OCI-M1 (cell line): ENCODE data around the gene HSDL1.

ENCODE experiments used
- DNase-seq: peaks from one replicate; lab custom pipeline; 2025; lab: John Stamatoyannopoulos, UW

Gene HSDL1

DNA sequence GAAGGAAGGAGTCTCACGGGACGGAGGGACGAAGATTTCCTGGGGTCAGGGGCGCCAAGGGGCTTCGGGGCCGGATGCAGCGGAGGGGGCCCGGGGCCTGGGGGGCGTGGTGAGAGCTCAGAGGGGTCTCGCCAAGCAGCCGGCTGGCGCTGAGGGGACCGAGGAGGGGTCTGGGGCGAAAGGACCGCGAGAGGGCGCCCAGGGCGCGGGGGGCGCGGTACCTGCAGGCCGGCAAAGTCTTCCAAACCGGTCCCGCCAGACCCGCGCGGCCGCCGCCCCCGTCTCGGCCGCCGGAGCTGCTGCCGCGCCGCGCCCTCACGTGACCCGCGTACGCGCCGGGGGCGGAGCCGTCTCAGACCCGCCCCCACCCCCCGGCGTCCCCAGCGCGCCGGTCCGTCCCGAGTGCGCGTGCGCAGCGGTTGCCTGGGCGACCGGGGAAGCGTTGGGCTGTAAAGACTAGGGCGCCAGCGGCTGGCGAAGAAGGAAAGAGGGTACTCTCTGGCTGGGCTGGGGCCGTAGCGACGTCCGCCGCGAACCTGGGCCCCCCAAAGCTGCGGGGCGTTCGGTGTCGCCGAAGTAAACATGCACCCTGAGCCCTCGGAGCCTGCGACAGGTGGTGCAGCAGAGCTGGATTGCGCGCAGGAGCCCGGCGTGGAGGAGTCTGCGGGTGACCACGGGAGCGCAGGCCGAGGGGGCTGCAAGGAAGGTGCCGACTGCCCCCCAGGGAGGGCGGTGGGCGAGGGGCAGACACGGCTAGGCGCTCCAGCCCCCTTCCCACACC lies at the start of gene HSDL1, which contains the start of gene DNAAF1:
Gene HSDL1, minus strand, starts transcription at position 319 of the 781 bp plus-strand sequence. CDS start 13,856 bp downstream, outside the sequence.
Gene DNAAF1, plus strand, starts transcription at position 450 of the 781 bp plus-strand sequence. Its CDS starts 133 bp downstream, at position 583.
- peak; percentile 92 for DNase-seq

DNA sequence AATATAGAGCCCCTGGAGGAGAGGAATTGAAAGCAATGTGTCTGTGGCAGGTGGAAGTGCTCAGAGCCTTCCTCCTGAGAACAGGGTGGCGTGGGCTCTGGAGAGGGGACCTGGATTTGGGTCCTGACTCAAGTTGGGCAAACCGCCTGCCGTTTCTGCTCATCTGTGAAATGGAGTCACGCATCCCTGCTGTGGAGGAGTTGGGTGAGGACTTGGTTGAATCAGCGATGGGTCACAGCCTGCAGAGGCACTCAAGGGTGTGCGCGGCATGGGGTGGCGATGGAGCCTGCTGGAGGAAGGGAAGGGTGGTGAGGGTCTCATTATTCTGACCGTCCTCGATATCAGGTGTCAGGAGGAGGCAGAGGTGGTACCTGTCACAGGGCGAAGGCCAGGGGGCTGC lies 49.0 kb upstream of the HSDL1 start:
- DNase-seq, result no peak

DNA sequence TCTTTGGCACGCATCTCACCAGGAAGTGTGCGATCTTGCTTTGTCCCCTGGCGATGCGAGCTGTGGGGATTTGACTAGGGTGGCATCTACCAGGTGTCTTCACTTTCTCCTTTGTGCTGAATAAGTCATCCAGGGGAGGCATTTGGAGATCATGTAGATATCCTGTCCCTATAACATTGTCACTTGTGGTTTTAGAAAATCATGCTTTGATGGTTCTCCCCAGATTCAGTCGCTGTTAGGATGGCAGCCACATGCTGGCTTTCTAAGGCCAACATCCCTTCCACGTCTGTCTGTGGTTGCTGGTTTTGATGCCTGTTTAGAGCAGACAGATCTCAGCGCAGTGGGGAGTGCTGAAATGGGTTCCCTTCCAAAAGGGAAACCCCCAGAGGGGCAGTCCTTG lies 48.5 kb upstream of the HSDL1 start:
- no peak for DNase-seq

DNA sequence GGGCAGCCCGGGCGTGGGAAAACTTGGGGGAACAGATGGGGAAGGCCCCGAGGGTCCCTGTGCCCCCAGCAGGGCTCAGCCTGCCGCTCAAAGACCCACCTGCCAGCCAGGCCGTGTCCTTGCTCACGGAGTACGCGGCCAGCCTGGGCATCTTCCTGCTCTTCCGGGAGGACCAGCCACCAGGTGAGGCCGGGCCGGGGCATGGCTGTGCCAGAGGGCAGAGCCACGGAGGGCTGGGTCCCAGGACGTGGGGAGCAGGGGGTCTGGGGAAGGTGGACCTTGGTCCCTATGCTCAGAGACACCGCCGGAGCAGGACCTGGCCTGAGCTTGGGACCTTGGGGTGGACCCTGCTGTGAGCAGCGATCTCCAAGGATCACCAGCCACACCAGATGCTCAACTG lies 46.5 kb upstream of the HSDL1 start:
- DNase-seq, result no peak

DNA sequence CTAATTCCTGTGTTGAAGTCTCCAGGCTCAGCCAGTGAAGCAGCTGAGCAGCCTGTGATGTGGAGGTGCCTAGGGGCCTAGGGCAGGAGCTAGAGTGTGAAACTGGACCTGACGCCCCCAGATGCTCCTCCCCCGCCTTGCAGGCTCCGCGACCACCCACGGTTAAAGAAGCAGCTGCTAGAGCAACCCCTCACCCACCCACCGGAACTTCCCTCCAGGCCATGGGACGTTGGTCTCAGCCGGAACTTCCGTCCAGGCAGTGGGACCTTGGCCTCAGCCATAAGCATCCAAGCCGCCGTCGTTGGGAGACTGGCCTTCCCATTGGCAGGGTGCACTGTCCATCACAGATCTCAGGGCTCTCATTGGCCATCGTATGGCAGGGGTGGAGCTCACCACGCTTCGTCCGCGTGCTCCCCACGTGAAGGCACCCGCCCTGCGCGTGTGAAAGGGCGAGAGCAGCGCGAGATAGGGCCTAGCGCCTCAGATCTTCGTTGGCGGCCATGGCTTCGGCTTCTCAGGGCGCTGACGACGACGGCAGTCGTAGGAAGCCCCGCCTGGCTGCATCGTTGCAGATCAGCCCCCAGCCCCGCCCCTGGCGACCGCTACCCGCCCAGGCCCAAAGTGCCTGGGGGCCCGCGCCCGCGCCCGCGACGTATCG lies 45.9 kb upstream of the HSDL1 start, which contains the start of gene ADAD2:
Gene ADAD2, plus strand, starts transcription at position 427 of the 658 bp plus-strand sequence. Its CDS starts 74 bp downstream, at position 501.
- no peak for DNase-seq

DNA sequence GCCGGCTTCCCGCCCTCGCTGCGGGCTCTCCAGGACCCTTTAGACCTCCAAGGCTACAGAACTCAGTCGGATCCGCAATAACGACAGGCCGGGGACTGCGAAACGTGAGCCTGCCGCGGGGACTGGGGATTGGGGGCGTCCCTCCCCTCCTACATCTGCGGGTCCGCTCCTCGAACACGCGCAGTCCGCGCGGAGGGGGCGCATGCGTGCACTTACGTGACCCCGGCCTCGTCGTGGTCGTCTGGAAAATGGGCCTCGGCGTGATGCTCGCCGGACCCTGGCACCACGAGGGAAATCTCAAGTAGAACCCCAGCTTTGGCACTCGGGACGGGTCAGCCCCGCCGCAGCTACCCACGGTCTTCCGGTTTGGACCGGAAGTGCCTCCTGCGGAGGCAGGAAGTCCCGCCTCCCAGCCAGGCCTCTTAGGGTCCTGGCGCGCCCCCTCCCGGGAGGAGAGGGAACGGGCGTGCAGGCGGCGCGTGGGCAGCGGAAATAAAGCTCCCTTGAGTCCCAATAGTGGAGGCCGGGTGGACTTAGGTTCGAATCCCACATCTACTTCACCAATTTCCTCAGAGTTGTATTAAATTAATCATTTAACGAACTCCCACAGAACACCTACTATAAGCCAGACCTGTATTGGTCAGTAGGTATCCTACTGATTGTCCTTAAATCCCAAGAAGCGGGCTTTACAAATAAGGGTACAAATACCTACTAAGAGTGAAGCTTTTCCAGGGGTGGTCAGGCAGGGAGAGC lies 41.9 kb upstream of the HSDL1 start, which contains the start of gene TAF1C:
Gene TAF1C, minus strand, starts transcription at position 373 of the 753 bp plus-strand sequence. CDS start 2,069 bp downstream, outside the sequence.
- DNase-seq, result peak; percentile 98

DNA sequence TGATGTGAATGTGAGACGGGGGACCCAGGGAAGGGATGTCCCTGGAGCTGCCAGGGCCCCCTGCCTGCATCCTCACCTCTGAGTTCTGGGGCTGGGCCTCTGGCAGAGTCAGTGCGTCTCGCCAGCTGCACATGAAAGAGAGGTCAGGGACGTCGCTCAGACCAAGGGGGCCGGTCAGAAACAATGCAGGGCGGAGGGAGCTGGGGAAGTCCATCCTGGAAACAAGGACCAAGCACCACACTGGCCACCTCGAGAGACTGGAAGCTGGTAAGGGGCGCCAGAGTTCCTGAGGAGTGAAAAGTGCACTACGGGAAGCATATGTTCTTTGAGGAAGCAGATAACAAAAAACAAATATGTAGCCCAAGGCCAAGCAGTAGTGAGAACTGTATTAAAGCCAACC lies 39.8 kb upstream of the HSDL1 start:
- no peak for DNase-seq

DNA sequence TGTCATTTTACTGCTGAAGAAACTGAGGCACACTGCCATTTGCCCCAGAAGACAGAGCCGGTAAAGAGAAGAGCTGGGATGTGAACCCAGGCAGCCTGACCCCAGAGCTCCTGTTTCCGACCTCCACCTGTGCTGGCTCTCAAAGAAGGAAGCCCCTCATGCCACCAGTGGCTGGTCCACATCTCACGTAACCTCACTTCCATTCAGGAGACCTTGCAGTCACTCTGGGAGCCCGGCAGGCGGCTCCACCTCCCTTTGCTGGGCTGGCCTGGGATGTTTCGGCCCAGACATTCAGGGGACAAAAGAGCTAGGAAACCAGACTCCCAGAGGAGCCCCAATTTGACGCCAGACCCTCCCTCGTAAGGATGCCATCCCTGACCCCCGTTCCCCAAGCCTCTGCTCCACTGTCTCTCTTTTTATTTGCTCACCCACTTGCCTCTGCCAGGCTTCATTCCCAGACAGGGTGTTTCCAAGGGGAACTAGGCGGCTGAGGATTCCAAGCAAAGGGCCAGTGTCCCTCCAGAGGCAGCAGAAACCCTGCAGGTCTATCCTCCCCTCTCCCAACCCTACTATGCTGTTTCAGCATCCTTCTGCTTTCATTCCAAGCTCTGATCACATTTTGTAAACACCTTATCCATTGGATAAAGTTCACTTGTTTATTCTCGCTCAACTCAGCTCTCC lies 39.1 kb upstream of the HSDL1 start:
- no peak for DNase-seq

DNA sequence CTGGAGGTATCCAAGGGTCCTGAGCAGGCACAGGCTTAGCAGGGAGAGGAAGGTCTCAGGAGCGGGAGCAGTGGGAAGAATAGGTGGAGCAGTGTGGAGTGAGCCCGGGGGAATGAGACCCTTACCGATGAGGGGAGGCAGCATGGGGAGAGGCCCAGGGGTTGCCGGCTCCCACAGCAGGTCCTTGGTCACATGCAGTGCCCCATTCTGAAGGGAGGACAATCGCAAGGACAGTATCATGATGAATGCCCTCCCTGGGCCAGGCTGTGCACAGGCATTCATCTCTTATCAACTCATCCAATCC lies 38.5 kb upstream of the HSDL1 start:
- DNase-seq, result no peak

DNA sequence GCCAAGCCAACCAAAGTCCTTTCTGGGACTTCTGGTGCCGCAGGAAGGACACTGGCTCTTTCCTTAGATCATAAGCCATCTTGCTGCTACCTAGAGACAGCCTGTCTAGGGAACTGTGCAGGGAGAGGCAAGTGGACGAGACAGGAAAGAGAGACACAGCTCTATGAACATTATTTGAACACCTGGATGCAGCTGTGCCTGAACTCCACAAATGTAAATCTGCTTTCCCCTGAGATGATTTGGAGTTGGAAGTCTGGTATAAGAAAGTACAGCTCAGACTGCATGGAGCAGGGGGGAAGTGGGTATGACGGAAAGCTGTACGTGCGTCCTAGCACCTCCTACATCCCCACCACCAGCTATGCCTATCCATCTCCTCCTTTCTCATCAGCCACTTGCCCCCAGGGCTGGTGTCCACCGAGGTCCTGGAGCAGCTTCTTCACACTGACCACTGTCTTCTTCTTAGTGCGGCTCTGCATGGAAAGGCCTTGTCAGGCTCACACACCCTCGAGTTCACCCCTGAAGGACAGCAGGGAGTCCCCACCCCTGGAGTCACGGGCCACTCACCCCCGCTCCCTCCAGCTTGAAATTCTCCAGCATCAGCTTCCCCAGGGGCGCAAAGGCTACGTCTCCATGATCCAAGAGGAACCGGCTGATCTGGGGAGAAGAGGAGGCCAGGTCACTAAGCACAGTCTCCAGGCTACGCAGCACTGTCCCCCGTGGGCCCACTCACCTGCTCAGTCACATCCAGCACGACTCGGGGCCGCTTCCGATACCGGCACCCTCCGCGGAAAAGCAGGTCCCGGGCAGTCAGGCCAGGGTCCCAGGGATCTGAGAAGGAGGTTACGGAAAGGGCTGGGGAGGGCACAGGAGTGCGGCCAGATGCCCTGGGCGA lies 37.9 kb upstream of the HSDL1 start:
- DNase-seq, result no peak

DNA sequence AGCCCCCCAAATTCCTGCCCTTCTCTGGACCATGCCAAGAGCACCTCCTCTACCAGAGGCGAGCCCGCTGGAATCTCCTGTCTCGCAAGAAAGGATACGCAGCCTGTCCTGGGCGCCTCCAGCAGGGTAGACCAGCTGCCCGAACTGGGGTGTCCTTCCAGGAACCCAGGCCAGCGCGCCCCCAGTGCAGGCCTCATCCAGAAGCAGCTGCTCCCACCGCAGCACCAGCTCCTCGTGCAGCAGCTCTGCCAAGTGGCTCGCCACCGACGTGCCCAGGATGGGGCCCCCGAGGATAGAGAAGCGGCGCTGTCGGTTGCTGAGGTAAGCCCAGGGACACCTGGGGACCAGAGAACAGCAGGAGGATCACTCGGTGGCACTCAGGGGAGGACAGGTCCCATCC lies 37.1 kb upstream of the HSDL1 start:
- DNase-seq, result no peak

DNA sequence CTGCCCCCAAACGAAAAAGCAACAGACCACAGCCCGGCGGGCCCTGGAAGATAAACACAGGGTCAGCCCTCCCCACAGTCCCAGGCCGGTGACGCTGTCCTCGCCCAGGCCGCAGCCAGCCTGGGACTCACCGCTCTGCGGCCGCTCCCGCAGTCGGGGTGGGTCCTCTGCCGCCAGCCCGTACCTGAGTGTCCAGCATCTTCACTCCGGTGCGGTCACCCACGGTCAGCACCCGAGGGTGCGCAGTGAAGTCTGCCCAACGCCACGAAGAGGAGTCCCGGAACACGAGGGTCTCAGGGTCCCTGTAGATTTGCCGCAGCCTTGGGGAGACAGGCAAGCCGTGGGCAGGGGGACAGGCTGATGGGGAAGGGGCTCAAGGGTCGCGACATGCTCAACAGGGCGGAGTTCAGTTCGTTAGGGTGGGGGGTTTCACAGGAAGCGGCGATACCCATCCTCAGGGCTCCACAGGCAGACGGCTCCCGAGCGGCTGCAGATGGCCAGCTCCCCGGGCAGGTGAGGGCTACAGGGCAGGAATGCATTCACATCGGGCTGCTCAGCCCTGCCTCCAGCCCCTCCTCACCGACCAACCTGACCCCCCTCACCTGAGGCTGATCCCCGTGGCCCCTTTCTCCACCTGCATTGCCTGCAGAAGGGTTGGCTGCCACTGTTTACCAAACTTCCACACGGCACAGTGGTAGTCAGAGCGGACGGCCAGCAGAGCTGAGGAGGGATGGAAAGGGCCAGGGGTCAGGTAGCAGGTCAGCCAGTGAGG lies 36.4 kb upstream of the HSDL1 start:
- DNase-seq, result no peak

DNA sequence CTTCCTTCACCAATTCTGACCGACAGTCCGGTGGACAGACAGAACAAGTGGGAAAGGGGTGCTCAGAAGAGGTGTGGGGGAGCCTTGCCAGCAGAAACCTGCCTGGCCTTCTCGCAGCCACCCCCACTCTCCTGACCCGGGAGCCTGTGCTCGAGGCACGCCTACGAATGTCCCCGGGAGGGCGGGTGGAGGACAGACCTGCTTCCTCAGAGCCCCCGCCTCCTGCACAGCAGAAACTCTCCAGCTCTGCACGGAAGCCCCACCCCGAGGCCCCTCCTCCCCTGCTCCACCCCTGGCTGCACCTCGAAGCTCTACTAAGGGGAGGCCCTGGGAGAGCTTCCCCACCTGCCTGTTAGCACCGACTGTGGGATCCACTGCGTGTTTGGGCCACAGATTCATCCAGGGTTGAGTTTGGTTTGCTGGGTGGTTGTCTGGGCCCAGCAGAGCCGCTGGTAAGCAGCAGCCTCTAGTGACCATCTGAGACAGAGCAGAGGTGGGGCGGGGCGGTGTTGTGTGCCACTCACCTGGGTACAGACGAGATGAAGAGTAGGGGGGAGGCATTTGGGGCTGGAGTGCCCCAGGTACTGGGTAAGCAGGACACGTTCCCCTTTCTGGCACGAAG lies 35.7 kb upstream of the HSDL1 start:
- no peak for DNase-seq

DNA sequence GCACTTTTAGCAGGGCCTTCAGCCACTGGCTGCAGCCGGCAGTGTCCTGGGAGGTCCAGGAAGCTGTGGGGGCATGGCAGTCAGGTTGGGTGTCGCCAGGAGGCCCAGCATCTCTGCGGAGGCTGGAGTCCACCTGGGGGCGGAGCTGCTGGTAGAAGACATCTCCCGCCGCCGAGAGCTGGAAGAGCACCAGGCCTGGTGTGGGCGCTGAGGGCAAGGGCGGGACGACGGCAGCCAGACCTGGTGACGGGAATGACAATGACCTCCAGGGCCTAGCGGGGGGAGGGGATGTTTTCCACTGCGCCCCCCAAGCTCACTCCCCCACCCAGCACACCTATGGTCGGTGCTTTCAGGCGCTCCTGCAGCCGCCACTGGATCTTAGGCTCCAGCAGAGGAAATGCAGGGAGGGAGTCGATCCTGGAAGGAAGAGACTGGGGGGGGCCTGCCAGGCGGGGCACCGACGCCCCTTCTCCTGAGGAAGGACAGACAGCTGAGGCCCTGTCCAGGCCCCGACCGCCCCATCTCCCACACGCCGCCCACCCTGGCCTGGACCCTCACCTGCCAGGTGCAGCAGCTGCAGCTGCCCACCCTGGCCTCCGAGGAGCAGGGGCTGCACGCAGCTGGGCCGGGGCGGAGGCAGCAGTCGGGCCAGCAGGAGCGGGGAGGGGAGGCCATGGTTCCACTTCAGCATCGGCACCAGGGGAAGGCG lies 34.8 kb upstream of the HSDL1 start:
- DNase-seq, result no peak

DNA sequence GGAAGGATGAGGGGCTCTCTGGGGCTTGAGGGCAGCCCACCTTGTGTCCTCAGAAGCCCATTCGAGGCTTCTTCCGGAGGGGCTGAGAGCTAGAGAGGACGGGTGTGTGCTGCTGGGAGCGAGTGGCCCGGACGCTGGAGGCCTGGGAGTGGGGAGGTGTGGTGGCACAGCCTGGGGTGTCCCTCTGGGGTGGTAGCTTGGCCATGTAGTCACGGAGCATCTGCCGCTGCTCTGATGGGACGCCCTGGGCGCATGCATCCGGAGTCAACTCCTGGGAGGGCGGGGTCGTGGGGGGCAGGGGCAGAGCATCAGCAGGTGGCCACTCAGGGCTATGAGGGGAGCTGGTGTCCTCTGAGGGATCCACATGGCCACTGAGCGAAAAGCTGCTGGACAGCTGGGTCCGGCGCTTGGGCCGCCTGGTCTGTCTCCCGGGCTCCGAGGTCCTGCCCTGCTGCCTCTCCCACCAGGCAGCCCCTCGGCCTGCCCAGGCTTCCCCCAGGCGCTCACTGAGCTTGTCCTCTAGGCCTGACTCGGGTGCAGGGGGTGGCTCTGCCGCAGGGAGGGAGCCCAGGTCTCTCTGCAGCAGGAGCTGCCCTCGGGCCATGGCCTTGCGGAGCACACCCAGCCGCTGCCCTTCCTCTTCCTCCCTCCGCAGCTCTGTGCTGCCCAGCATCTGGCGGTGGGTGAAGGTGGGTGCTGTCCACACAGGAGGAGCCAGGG lies 34.1 kb upstream of the HSDL1 start:
- DNase-seq, result no peak

DNA sequence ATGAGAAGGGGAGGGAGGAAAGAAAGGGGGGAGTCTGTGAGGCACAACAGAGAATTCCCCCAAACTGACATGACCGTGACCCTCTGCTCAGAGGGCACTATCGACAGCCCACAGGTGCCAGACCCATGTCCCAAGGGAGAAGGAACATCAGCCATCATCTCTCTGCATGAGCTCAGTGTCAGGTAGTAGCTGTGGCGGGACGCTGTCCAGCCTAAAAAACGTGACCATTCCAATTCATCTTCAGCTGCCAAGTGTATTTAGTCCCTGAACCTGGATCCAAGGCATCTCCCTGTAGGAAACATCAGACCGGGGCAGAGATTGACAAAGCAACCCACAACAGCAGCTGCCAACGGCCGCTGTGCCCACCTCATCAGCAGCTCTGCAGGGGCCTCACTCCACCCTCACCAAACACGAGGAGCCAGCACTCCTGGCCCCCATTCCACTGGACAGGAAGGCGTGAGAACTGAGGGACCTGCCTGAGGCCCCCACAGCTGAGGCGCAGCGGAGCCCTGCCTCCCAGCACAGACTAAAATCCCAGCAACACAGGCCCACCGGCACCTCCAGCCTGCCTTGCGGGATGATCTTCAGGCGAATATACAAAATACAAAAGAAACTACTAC lies 33.3 kb upstream of the HSDL1 start:
- DNase-seq, result no peak

DNA sequence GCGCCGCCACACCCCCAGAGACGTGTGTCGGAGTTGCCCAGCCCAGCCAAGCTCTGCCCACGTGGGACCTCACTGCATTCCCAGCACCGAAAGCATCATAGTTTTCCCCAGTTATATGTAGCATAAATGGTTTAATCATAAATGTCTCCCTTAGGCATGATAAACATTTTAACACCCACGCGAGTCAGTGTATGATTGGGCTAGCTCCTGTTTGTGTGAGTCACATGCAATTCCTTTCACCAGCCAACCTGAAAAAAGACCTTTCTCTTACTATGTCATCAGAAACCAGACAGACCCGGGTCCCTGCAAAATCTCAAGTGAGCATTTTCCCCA lies 32.7 kb upstream of the HSDL1 start:
- no peak for DNase-seq
